ENCODE data around the gene GAL. TPM values are rescaled to one million over a fixed set of nuclear protein-coding genes. Genes with fewer than 3 reads are reported as not detected.

The GAL gene
- total RNA-seq, 1 experiment from 2014 or later = 72.6 TPM

GRCh38 chr11:68704887-68705286, 20.5 kb downstream of the GAL start:
- Histone ChIP-seq H3K36me3 (ENCODE audit: control insufficient read depth, insufficient read depth, low read length) (no peaks in the 10 kb centered on the region), H3K4me1 (no peaks in the 10 kb centered on the region), H3K4me3 (ENCODE audit: low read depth, low read length) (no peak overlapping the region), H3K27me3 (replicated peaks; ENCODE audit: control insufficient read depth, insufficient read depth, low read length) (no peaks in the 10 kb centered on the region; the same call in 1 of the 2 replicates), H3K9me3 (no peaks in the 10 kb centered on the region)
- Mint-ChIP-seq H3K4me3 (ENCODE audit: unreplicated experiment) (no peak overlapping the region), H3K36me3 (ENCODE audit: insufficient read depth, unreplicated experiment) (no peaks in the 10 kb centered on the region), H3K4me1 (ENCODE audit: low read depth, unreplicated experiment) (no peaks in the 10 kb centered on the region), H3K27ac (ENCODE audit: unreplicated experiment) (no peak overlapping the region), H3K9me3 (ENCODE audit: unreplicated experiment) (no peaks in the 10 kb centered on the region), H3K27me3 (ENCODE audit: insufficient read depth, unreplicated experiment) (peaks cover 17% of the 10 kb centered on the region)
- no peak for TF ChIP-seq CTCF (IDR thresholded peaks at IDR 0.05; ENCODE audit: insufficient read depth in 1 of 2, low read depth in 1 of 2, low read length in 1 of 2, severe bottlenecking in 1 of 2, unreplicated experiment in 1 of 2)
- DNase-seq = no peak
- intact Hi-C loops (cut with micrococcal nuclease; ENCODE audit: unreplicated experiment) = no loop called here
- ChIA-PET CTCF (no interaction called here), POLR2A (no interaction called here)
- BruUV-seq (replicated peaks) = no TSS peak

- intact Hi-C loops (cut with micrococcal nuclease; ENCODE audit: unreplicated experiment) = no loop called here
- no peaks in the 10 kb centered on the region for H3K4me1 Mint-ChIP-seq (ENCODE audit: low read depth, unreplicated experiment)
- H3K27ac Mint-ChIP-seq (ENCODE audit: unreplicated experiment) = no peak overlapping the region
Observed at GRCh38 chr11:68707527-68707926, 23.2 kb downstream of the GAL start.

GRCh38 chr11:68709062-68709461, 24.7 kb downstream of the GAL start:
- intact Hi-C loops (cut with micrococcal nuclease; ENCODE audit: unreplicated experiment) = no loop called here
- Mint-ChIP-seq H3K4me1 (ENCODE audit: low read depth, unreplicated experiment) (no peaks in the 10 kb centered on the region), H3K4me3 (ENCODE audit: unreplicated experiment) (no peak overlapping the region), H3K36me3 (ENCODE audit: insufficient read depth, unreplicated experiment) (no peaks in the 10 kb centered on the region), H3K27ac (ENCODE audit: unreplicated experiment) (no peak overlapping the region), H3K9me3 (ENCODE audit: unreplicated experiment) (no peaks in the 10 kb centered on the region), H3K27me3 (ENCODE audit: insufficient read depth, unreplicated experiment) (peaks cover 9% of the 10 kb centered on the region)
- Histone ChIP-seq H3K4me1 (no peaks in the 10 kb centered on the region), H3K27me3 (replicated peaks; ENCODE audit: control insufficient read depth, insufficient read depth, low read length) (no peaks in the 10 kb centered on the region; the same call in 1 of the 2 replicates), H3K9me3 (no peaks in the 10 kb centered on the region), H3K36me3 (ENCODE audit: control insufficient read depth, insufficient read depth, low read length) (no peaks in the 10 kb centered on the region), H3K4me3 (ENCODE audit: low read depth, low read length) (no peak overlapping the region)
- no peak for TF ChIP-seq CTCF (IDR thresholded peaks at IDR 0.05; ENCODE audit: insufficient read depth in 1 of 2, low read depth in 1 of 2, low read length in 1 of 2, severe bottlenecking in 1 of 2, unreplicated experiment in 1 of 2)
- BruUV-seq (replicated peaks) = no TSS peak
- ChIA-PET POLR2A (no interaction called here), CTCF (no interaction called here)
- DNase-seq = no peak

More at GRCh38 chr11:68707527-68707926, 23.2 kb downstream of the GAL start:
- Histone ChIP-seq H3K36me3 (ENCODE audit: control insufficient read depth, insufficient read depth, low read length) (no peaks in the 10 kb centered on the region), H3K4me1 (no peaks in the 10 kb centered on the region), H3K9me3 (no peaks in the 10 kb centered on the region), H3K4me3 (ENCODE audit: low read depth, low read length) (no peak overlapping the region), H3K27me3 (replicated peaks; ENCODE audit: control insufficient read depth, insufficient read depth, low read length) (no peaks in the 10 kb centered on the region; the same call in 1 of the 2 replicates)
- Mint-ChIP-seq H3K36me3 (ENCODE audit: insufficient read depth, unreplicated experiment) (no peaks in the 10 kb centered on the region), H3K27me3 (ENCODE audit: insufficient read depth, unreplicated experiment) (peaks cover 14% of the 10 kb centered on the region), H3K9me3 (ENCODE audit: unreplicated experiment) (no peaks in the 10 kb centered on the region), H3K4me3 (ENCODE audit: unreplicated experiment) (no peak overlapping the region)
- TF ChIP-seq CTCF (IDR thresholded peaks at IDR 0.05; ENCODE audit: insufficient read depth in 1 of 2, low read depth in 1 of 2, low read length in 1 of 2, severe bottlenecking in 1 of 2, unreplicated experiment in 1 of 2) = no peak
- no TSS peak for BruUV-seq (replicated peaks)
- ChIA-PET POLR2A (no interaction called here), CTCF (no interaction called here)
- no peak for DNase-seq
